ES-I3 (cell line): ENCODE results near the gene TMUB1.

Experiments used
- H3K36me3 ChIP-seq: 2 replicates; pipeline ENCODE4 v1.6.1; 2013; ENCODE audit warnings: mild to moderate bottlenecking, low read length, control low read depth, moderate library complexity; ENCODE audit not compliant: insufficient read depth
- H3K4me1 ChIP-seq: 2 replicates; pipeline ENCODE4 v1.6.1; 2013; ENCODE audit warnings: mild to moderate bottlenecking, control low read depth, low read length; ENCODE audit not compliant: insufficient read depth
- H3K9ac ChIP-seq: 2 replicates; pipeline ENCODE4 v1.6.1; 2013; ENCODE audit warnings: low read depth, mild to moderate bottlenecking, low read length, moderate library complexity
- H3K9me3 ChIP-seq: 2 replicates; pipeline ENCODE4 v1.6.1; 2013; ENCODE audit warnings: mild to moderate bottlenecking, low read length, moderate library complexity; ENCODE audit not compliant: control insufficient read depth, insufficient read depth

TMUB1 gene

GRCh38 chr7:151057989-151058780 lies 25.1 kb downstream of the TMUB1 start:
- no peaks in the 10 kb centered on the region for H3K9me3 ChIP-seq
- H3K36me3 ChIP-seq = no peaks in the 10 kb centered on the region
- H3K9ac ChIP-seq = peak overlapping the region; percentile 74
- peaks cover 6% of the 10 kb centered on the region; the same call in 1 of the 2 replicates for H3K4me1 ChIP-seq

GRCh38 chr7:151057506-151057988 lies 25.7 kb downstream of the TMUB1 start, which contains the start of gene CDK5:
Gene CDK5, minus strand, starts transcription at chr7:151057897. Its CDS starts 49 bp downstream, at chr7:151057848.
- Histone ChIP-seq H3K9ac (peak within 1 kb of the TSS; percentile 74), H3K4me1 (peaks cover 6% of the 10 kb centered on the region; the same call in 1 of the 2 replicates), H3K9me3 (no peaks in the 10 kb centered on the region), H3K36me3 (no peaks in the 10 kb centered on the region)

GRCh38 chr7:151056666-151057505 lies 26.4 kb downstream of the TMUB1 start:
- Histone ChIP-seq H3K36me3 (no peaks in the 10 kb centered on the region), H3K9me3 (no peaks in the 10 kb centered on the region), H3K4me1 (peaks cover 6% of the 10 kb centered on the region; the same call in 1 of the 2 replicates), H3K9ac (peak overlapping the region; percentile 74; the same call in 1 of the 2 replicates)

- no peaks in the 10 kb centered on the region for H3K9me3 ChIP-seq
- peak overlapping the region; percentile 74; the same call in 1 of the 2 replicates for H3K9ac ChIP-seq
- peaks cover 6% of the 10 kb centered on the region; the same call in 1 of the 2 replicates for H3K4me1 ChIP-seq
- no peaks in the 10 kb centered on the region for H3K36me3 ChIP-seq
Measured at GRCh38 chr7:151056283-151056665, 27.0 kb downstream of the TMUB1 start.

- H3K4me1 ChIP-seq = peaks cover 6% of the 10 kb centered on the region; the same call in 1 of the 2 replicates
- no peak overlapping the region for H3K9ac ChIP-seq
- no peaks in the 10 kb centered on the region for H3K36me3 ChIP-seq
- no peaks in the 10 kb centered on the region for H3K9me3 ChIP-seq
Measured at GRCh38 chr7:151053751-151054150, 29.5 kb downstream of the TMUB1 start.

DNA sequence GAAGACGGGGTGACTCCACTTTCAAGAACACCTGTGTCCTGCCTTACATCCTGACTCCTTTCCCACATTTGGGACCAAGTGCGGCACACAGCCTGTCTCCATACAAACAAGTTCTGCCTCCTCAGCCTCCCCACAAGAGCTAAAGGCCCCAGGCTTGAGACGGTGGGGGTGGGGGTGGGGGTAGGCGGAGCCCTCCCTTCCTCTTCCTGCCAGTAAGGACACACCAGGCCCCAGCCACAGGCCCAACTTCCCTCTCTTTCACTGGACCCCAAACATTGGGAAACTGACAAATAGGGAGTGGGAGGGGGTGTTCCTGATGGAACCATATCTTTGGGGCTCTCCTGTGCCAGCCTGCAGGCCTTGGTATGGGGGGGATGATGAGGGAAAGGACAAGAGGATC lies 30.2 kb downstream of the TMUB1 start:
- H3K36me3 ChIP-seq = no peaks in the 10 kb centered on the region
- no peak overlapping the region for H3K9ac ChIP-seq
- H3K4me1 ChIP-seq = peaks cover 6% of the 10 kb centered on the region; the same call in 1 of the 2 replicates
- H3K9me3 ChIP-seq = no peaks in the 10 kb centered on the region

DNA sequence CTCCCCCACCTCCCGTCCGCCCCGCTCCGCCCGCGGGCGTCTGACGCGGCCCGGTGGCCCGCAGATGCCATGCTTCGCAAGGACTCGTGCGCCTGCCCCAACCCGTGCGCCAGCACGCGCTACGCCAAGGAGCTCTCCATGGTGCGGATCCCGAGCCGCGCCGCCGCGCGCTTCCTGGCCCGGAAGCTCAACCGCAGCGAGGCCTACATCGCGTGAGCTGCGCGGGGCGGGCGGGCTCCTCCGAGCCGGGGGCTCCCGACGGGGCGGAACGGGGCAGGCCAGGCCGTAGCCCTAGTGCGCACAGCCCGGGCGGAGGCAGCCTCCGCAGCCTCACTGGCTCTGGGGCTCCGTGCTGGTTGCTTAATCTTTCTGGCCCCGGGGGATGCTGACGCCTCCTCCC lies 32.2 kb downstream of the TMUB1 start:
- Histone ChIP-seq H3K9ac (peak overlapping the region; percentile 27; the same call in 1 of the 2 replicates), H3K4me1 (peaks cover under 1% of the 10 kb centered on the region; the same call in 1 of the 2 replicates), H3K9me3 (no peaks in the 10 kb centered on the region), H3K36me3 (no peaks in the 10 kb centered on the region)

GRCh38 chr7:151048911-151049463 lies 34.3 kb downstream of the TMUB1 start:
- no peaks in the 10 kb centered on the region for H3K9me3 ChIP-seq
- no peaks in the 10 kb centered on the region for H3K36me3 ChIP-seq
- no peak overlapping the region for H3K9ac ChIP-seq
- no peaks in the 10 kb centered on the region for H3K4me1 ChIP-seq

DNA sequence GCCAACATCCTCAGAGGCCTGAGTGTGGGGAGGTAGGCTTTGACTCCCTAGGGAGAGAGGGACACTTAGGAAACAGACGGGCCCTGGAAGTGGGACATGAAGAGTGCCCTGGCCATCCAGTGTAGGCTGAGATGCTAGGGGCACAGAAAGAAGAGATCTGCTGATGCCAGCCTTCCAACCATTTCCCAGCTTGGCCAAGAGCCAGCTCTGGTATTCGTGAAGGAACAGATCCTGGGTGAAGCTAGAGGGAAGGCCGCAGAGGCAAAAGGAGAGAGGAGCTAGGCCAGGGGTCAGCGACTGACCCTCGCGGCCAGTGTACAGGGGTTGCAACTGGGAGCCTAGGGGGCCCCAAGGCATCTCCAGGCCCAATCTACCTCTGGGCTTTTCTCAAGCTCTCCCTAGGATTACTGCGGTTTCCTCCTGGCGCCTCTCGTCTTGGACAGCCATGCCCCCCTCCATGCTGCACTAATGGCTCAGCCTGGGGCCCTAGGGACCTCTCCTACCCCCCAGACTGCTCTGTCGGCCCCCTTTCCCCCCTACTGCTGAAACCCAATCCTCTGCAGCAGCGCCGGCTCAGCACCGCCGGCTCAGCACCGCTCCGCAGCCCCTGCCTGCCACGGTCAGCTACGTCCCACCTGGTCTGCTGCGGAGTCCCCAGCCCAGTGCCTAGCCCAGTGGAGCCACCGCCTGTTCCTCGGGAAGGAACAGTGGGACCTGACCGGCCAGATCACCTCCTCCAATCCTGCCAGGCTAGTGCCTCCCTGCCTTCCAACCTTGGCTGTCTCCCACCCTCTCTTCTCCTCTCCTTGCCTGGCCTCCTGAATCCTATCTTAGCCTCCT lies 35.1 kb downstream of the TMUB1 start, which contains the start of gene ASIC3:
ASIC3 (plus strand) TSS at position 556 of the 840 bp plus-strand sequence. CDS start 355 bp downstream, outside the sequence.
- H3K36me3 ChIP-seq = no peaks in the 10 kb centered on the region
- H3K9ac ChIP-seq = no peak within 1 kb of the TSS
- H3K4me1 ChIP-seq = no peaks in the 10 kb centered on the region
- no peaks in the 10 kb centered on the region for H3K9me3 ChIP-seq

DNA sequence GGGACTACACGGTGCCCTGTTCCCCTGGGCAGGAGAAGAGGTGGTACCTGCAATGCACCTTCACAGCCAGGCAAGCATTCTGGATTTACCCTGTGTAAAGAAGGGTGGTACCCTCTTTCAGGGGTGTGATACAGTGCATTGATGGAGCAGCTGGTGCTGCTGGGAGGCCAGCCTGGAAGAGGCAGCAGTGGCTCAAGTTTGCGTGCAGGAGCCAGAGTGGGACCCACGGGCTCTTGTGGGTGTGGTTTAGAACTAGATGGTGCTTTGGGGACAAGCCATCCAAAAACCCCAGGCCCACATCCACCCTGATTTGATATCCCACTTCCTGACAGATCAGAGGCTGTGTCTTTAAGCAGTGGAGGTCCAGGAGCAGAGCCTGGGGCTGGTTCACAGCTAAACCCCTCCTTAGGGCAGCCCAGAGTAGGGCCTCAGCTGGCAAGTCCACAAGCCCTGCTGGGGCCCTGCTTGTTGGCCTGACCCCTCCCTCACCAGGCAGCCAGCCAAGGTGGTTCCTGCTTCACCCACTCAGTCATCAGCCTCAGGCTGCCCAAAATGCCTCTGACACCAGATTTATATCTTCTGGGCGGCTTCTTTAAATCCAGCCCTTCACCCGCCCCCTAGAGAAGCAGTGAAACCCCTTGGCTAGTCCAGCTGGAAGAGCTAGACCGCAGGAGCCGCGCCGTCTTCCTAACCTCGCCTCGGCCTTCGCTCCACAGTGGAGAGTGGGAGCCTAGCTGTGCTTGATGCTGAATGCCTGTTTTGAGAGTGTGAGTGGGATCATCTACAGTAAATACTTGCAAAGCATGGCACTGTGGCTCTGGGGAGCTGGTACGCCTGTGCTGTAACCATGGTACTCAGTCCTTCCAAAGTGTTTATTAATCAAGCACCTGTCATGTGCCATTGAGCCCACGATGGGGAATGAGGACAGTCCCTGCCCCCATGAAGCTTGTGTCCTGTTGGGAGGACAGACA lies 36.4 kb downstream of the TMUB1 start:
- Histone ChIP-seq H3K9ac (no peak overlapping the region), H3K4me1 (no peaks in the 10 kb centered on the region), H3K36me3 (no peaks in the 10 kb centered on the region; the same call in 1 of the 2 replicates), H3K9me3 (no peaks in the 10 kb centered on the region)

DNA sequence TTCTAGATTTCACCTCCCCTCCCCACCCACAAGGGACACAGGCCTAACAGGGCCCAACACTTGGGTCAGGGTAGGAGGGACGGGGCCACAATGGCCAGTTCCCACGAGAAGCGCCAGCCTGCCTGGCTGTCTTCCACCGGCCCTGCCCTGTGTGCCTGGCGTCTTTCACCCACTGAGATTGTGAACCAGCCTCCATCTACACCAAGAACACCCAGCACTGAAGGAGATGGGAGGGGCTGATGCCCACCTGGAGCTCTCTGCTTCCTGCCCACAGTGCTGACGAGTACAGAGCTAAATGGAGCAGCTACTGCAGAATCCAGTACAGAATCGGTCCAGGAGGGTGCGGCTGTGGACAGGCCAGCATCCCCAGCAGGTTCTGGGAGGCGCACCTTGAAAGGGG lies 37.3 kb downstream of the TMUB1 start:
- no peak overlapping the region for H3K9ac ChIP-seq
- no peaks in the 10 kb centered on the region; the same call in 1 of the 2 replicates for H3K36me3 ChIP-seq
- H3K9me3 ChIP-seq = no peaks in the 10 kb centered on the region
- H3K4me1 ChIP-seq = no peaks in the 10 kb centered on the region

- no peaks in the 10 kb centered on the region; the same call in 1 of the 2 replicates for H3K36me3 ChIP-seq
- no peak overlapping the region for H3K9ac ChIP-seq
- no peaks in the 10 kb centered on the region for H3K9me3 ChIP-seq
- no peaks in the 10 kb centered on the region for H3K4me1 ChIP-seq
Measured at GRCh38 chr7:151045262-151045661, 38.0 kb downstream of the TMUB1 start.
